GM12878 (cell line): ENCODE measurements around the gene THRB. TPM values are rescaled to one million over a fixed set of nuclear protein-coding genes. Genes with fewer than 3 reads are reported as not detected.

Source experiments
- ATAC-seq: fragments of 200-7000 bp; cut with Tn5 transposase; 3 replicates; pipeline ENCODE4 v1.9.1; 2020; ENCODE audit warnings: mild to moderate bottlenecking, moderate library complexity
- BruUV-seq: library from RNA; stranded (reverse); fragments of 400-500 nt; replicated peaks from 2 replicates; lab custom pipeline; 2021; lab: Mats Ljungman, UMichigan
- CTCF ChIA-PET: fragments of 300-600 bp; sonication (Branson Sonifier 250); formaldehyde crosslinking; extraction: SDS; loops from one replicate; lab custom pipeline; 2021; ENCODE audit warnings: inconsistent platforms; lab: Yijun Ruan, JAX
- POLR2A ChIA-PET: fragments of 350-600 bp; formaldehyde crosslinking; extraction: SDS; loops from one replicate; lab custom pipeline; 2021; ENCODE audit warnings: inconsistent platforms; lab: Charles Lee
- RAD21 ChIA-PET: fragments of 300-600 bp; sonication (Branson Sonifier 250); formaldehyde crosslinking; loops from one replicate; lab custom pipeline; 2023; ENCODE audit warnings: antibody characterized with exemption; ENCODE audit not compliant: unreplicated experiment; lab: Charles Lee
- SMC1A ChIA-PET: fragments of 300-600 bp; sonication (Branson Sonifier 250); formaldehyde crosslinking; loops from one replicate; lab custom pipeline; 2023; ENCODE audit not compliant: unreplicated experiment, uncharacterized antibody; lab: Charles Lee
- DNase-seq: peaks from one replicate; pipeline ENCODE4 v3.0.0-alpha.2; 2011; ENCODE audit warnings: low read depth, low spot score
- FAIRE-seq: peaks from 3 replicates; lab custom pipeline; 2011; peaks lifted over from hg19 to GRCh38; lab: Jason Lieb, UNC
- H2AFZ ChIP-seq: 2 replicates; pipeline ENCODE4 v1.6.0; 2011; ENCODE audit warnings: low read depth, low read length, control low read depth; ENCODE audit not compliant: control insufficient read depth
- H3K27ac ChIP-seq: 2 replicates; pipeline ENCODE4 v1.5.1; 2011; ENCODE audit warnings: control low read depth; ENCODE audit not compliant: control insufficient read depth, insufficient read depth
- H3K27me3 ChIP-seq, 2 experiments: replicated peaks in 1 of 2; 2 replicates each; pipeline versions ENCODE4 v1.6.0 to v1.6.1; 2011; ENCODE audit warnings: low read length in 1 of 2; ENCODE audit not compliant: control insufficient read depth in 2 of 2, insufficient read depth in 2 of 2
- H3K36me3 ChIP-seq, 2 experiments: 2 replicates each; pipeline ENCODE4 v1.5.1; 2011; ENCODE audit warnings: low read length in 1 of 2; ENCODE audit not compliant: control insufficient read depth in 2 of 2, insufficient read depth in 2 of 2
- H3K4me1 ChIP-seq: 2 replicates; pipeline ENCODE4 v1.6.1; 2011; ENCODE audit warnings: mild to moderate bottlenecking, low read length, moderate library complexity, mixed read lengths; ENCODE audit not compliant: control insufficient read depth, insufficient read depth
- H3K4me2 ChIP-seq: 2 replicates; pipeline ENCODE4 v1.6.0; 2011; ENCODE audit warnings: control low read depth; ENCODE audit not compliant: control insufficient read depth, insufficient read depth
- H3K4me3 ChIP-seq: fragments of 200-600 bp; sonication (generic); 2 replicates; pipeline ENCODE4 v1.5.1; 2016
- H3K79me2 ChIP-seq: 2 replicates; pipeline ENCODE4 v1.6.0; 2011; ENCODE audit warnings: low read length; ENCODE audit not compliant: control insufficient read depth, insufficient read depth
- H3K9ac ChIP-seq: 2 replicates; pipeline ENCODE4 v1.8.0; 2011; ENCODE audit warnings: low read length, control low read depth, mixed read lengths; ENCODE audit not compliant: control insufficient read depth, insufficient read depth
- H3K9me3 ChIP-seq: replicated peaks from 3 replicates; pipeline ENCODE4 v1.5.1; 2011; ENCODE audit warnings: mild to moderate bottlenecking, low read length; ENCODE audit not compliant: control insufficient read depth, insufficient read depth
- H4K20me1 ChIP-seq: 2 replicates; pipeline ENCODE4 v1.6.0; 2011; ENCODE audit not compliant: control insufficient read depth, insufficient read depth
- HCFC1 ChIP-seq: fragments of 150-350 bp; IDR thresholded peaks from 2 replicates; pipeline ENCODE4 v1.6.1; 2014; ENCODE audit warnings: low read length
- IRF5 ChIP-seq: fragments of 450-650 bp; IDR thresholded peaks from 2 replicates; pipeline ENCODE4 v1.6.1; 2017; ENCODE audit warnings: borderline replicate concordance
- MTA2 ChIP-seq: fragments of 450-650 bp; IDR thresholded peaks from 2 replicates; pipeline ENCODE4 v1.6.1; 2016; ENCODE audit warnings: low read depth, mild to moderate bottlenecking, moderate library complexity
- NFYB ChIP-seq: IDR thresholded peaks from 2 replicates; pipeline ENCODE4 v1.6.1; 2011; ENCODE audit warnings: low read depth, mild to moderate bottlenecking, low read length, improper control_type of control experiment, moderate library complexity; ENCODE audit not compliant: insufficient read depth
- PKNOX1 ChIP-seq: fragments of 450-650 bp; IDR thresholded peaks from 2 replicates; pipeline ENCODE4 v1.6.1; 2016; ENCODE audit warnings: mild to moderate bottlenecking
- RUNX3 ChIP-seq: IDR thresholded peaks from 2 replicates; pipeline ENCODE4 v1.6.1; 2012; ENCODE audit warnings: low read length, inconsistent platforms
- SMAD1 ChIP-seq: fragments of 450-650 bp; IDR thresholded peaks from 2 replicates; pipeline ENCODE4 v1.6.1; 2018; ENCODE audit warnings: mild to moderate bottlenecking, low read depth; ENCODE audit not compliant: partially characterized antibody
- SMARCA5 ChIP-seq: fragments of 450-650 bp; IDR thresholded peaks from 2 replicates; pipeline ENCODE4 v1.6.1; 2017; ENCODE audit warnings: mild to moderate bottlenecking
- SP1 ChIP-seq: IDR thresholded peaks from one replicate; pipeline ENCODE4 v1.6.1; 2011; ENCODE audit warnings: low read depth, low read length
- ZBTB33 ChIP-seq: fragments of 450-650 bp; IDR thresholded peaks from 2 replicates; pipeline ENCODE4 v1.6.1; 2017; ENCODE audit warnings: mild to moderate bottlenecking
- WGBS: methylation state at CpG from one replicate; pipeline ENCODE4 v1.1.6; 2016; ENCODE audit warnings: low lambda C conversion rate; ENCODE audit not compliant: insufficient replicate concordance, insufficient coverage; ENCODE audit errors: missing lambda C conversion rate; 5-methylcytosine and 5-hydroxymethylcytosine counted together
- in situ Hi-C: fragments of 300-500 bp; cut with MboI; formaldehyde crosslinking; loops from 9 replicates; pipeline ENCODE4 v1.14.3; 2018; ENCODE audit warnings: mixed read lengths
- intact Hi-C: fragments of 100-400 bp; cut with micrococcal nuclease; formaldehyde crosslinking; loops from one replicate; pipeline ENCODE4 v1.14.2; 2022; ENCODE audit not compliant: unreplicated experiment
- polyA plus RNA-seq, 11 experiments: library from polyadenylated mRNA; depleted of rRNA in 4 of 11; unstranded in 6 of 11; stranded (reverse) in 5 of 11; fragments of >200 nt; fragmentation: Nextera tagmentation in 4 of 11; fragmentation: Illumina TruSeq in 1 of 11; extraction: Ambion mirVana in 4 of 11; extraction: Trizol in 1 of 11; gene quantifications; 1 replicate in 1 of 11; 2 replicates in 10 of 11; pipeline versions ENCODE4 v1.2.1 to v1.2.3, GENCODE V29; 2011 to 2016; ENCODE audit warnings: inconsistent platforms in 2 of 11, missing spikeins in 2 of 11, low read depth in 1 of 11
- total RNA-seq, 4 experiments: library from RNA; depleted of rRNA in 3 of 4; stranded (reverse); fragments of >200 nt in 3 of 4; fragmentation: Illumina TruSeq in 1 of 4; extraction: Trizol in 1 of 4; gene quantifications; 2 replicates each; pipeline versions ENCODE4 v1.2.1 to v1.2.3, GENCODE V29; 2013 to 2021

Gene THRB
- total and polyA plus RNA-seq, 10 of the 15 experiments (the other 5 are each of a cell fraction or from before 2014, with no cell fraction given): 0.05 TPM; not detected in 9

GRCh38 chr3:24264011-24264410 is 230.6 kb downstream of the THRB start (continued):
- TF ChIP-seq SMAD1: no peak
- no peak for TF ChIP-seq PKNOX1
- no peak for TF ChIP-seq MTA2
- TF ChIP-seq SP1: no peak
- no peak for TF ChIP-seq NFYB

DNA sequence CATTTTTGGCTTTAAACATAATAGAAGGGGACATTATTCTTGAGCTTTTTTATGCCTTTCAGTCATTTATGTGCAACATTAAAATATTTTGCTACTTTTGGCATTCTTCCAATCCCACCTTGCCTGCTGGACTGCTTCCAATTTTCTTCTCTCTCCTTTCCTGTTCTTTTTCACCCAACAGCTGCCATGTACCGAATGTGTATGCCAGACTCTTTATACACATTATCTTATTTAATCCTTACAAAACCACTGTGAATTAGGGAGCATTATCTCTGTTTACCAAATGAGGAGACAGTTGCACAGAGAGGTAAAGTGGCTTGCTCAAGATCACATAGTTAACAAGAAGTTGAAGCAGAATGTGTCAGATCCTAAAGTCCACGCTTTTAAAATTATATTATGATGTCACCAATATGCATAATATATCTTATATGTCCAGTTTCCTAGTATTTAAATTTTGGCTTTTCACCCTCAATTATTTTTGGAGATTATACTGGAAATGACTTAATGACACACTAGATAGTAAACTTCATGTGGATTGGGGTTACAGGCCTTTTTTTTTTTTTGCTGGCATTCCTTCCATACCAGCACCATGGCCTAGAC is 231.5 kb downstream of the THRB start:
- intact Hi-C loops (loop anchor here (5.0 to 10.0 kb wide), 2 partner anchors 382 to 419 kb away; no protein-coding TSS in a partner anchor), in situ Hi-C loops (no loop called here)
- RAD21 ChIA-PET: no interaction called here
- H2AFZ ChIP-seq: no peak overlapping the region
- H3K27me3 ChIP-seq: no peaks in the 10 kb centered on the region
- H3K36me3 ChIP-seq: no peaks in the 10 kb centered on the region
- 21% methylated on average over 2 of the region's 2 CpGs for WGBS
- H3K4me1 ChIP-seq: no peaks in the 10 kb centered on the region
- H3K4me3 ChIP-seq: no peak overlapping the region
- H3K27ac ChIP-seq: no peak overlapping the region
- POLR2A ChIA-PET: interaction anchor here (0.6 kb wide), 1 partner anchor 208 kb away, joined by 3 read pairs; no protein-coding TSS in a partner anchor
- no peak overlapping the region for H3K4me2 ChIP-seq
- no peaks in the 10 kb centered on the region for H3K9me3 ChIP-seq
- TF ChIP-seq ZBTB33 (no peak), HCFC1 (no peak), SMARCA5 (no peak), RUNX3 (no peak), IRF5 (no peak)
- H3K79me2 ChIP-seq: no peaks in the 10 kb centered on the region
- BruUV-seq: no TSS peak
- no peak for FAIRE-seq
- no peaks in the 10 kb centered on the region for H4K20me1 ChIP-seq
- no peak for DNase-seq
- CTCF ChIA-PET: interaction anchor here (0.6 to 2.9 kb wide), 6 partner anchors 10 to 421 kb away, joined by 3 to 11 read pairs (median 5); no protein-coding TSS in a partner anchor
- no peak for ATAC-seq
- no peak overlapping the region for H3K9ac ChIP-seq
- SMC1A ChIA-PET: no interaction called here
